H1 (cell line): ENCODE results near the gene ERCC3. TPM values are rescaled to one million over a fixed set of nuclear protein-coding genes. Genes with fewer than 3 reads are reported as not detected.
"Not testable (repeated sequence)": the region's sequence is repeated elsewhere in the genome, so short reads cannot be mapped to it uniquely, and the experiment has no call there.

Experiments
- CTCF ChIA-PET: fragments of 300-600 bp; sonication (Branson Sonifier 250); formaldehyde crosslinking; loops from one replicate; lab custom pipeline; 2021; ENCODE audit not compliant: partially characterized antibody; lab: Charles Lee
- POLR2A ChIA-PET: fragments of 300-600 bp; sonication (Branson Sonifier 250); formaldehyde crosslinking; loops from one replicate; lab custom pipeline; 2021; ENCODE audit warnings: inconsistent platforms; ENCODE audit not compliant: partially characterized antibody; lab: Charles Lee
- DNase-seq, 2 experiments: peaks; one replicate each; pipeline versions ENCODE4 v3.0.0 to v3.0.0-alpha.2; 2010 to 2022; ENCODE audit warnings: low spot score in 2 of 2, low read depth in 1 of 2, mixed read lengths in 1 of 2
- FAIRE-seq: peaks from 2 replicates; lab custom pipeline; 2011; peaks lifted over from hg19 to GRCh38; lab: Jason Lieb, UNC
- H2AFZ ChIP-seq: 2 replicates; pipeline ENCODE4 v1.8.1; 2012; ENCODE audit warnings: low read length, inconsistent platforms
- H2AK5ac ChIP-seq: 2 replicates; pipeline ENCODE4 v1.6.1; 2013; ENCODE audit warnings: low read depth, low read length
- H2BK120ac ChIP-seq: replicated peaks from 2 replicates; pipeline ENCODE3; 2013; ENCODE audit warnings: low read depth, low read length, inconsistent platforms
- H2BK12ac ChIP-seq: 2 replicates; pipeline ENCODE4 v1.6.1; 2013; ENCODE audit warnings: low read depth, low read length
- H2BK15ac ChIP-seq: 2 replicates; pipeline ENCODE4 v1.6.1; 2013; ENCODE audit warnings: low read length
- H2BK20ac ChIP-seq: 2 replicates; pipeline ENCODE4 v1.6.1; 2013; ENCODE audit warnings: low read length
- H2BK5ac ChIP-seq: 2 replicates; pipeline ENCODE4 v1.6.1; 2013; ENCODE audit warnings: low read depth, low read length
- H3K14ac ChIP-seq: 2 replicates; pipeline ENCODE4 v1.6.1; 2013; ENCODE audit warnings: inconsistent platforms; ENCODE audit not compliant: insufficient read length
- H3K18ac ChIP-seq: 2 replicates; pipeline ENCODE4 v1.6.1; 2013; ENCODE audit warnings: low read length; ENCODE audit errors: extremely low read depth
- H3K23ac ChIP-seq: 2 replicates; pipeline ENCODE4 v1.6.1; 2013; ENCODE audit warnings: inconsistent platforms; ENCODE audit not compliant: insufficient read length
- H3K23me2 ChIP-seq: 2 replicates; pipeline ENCODE4 v1.6.1; 2013; ENCODE audit warnings: low read depth, low read length
- H3K27ac ChIP-seq: 2 replicates; pipeline ENCODE4 v1.6.1; 2011; ENCODE audit warnings: low read depth, low read length, inconsistent platforms
- H3K27me3 ChIP-seq, 4 experiments: replicated peaks in 1 of 4; 1 replicate in 1 of 4; 2 replicates in 3 of 4; pipeline versions ENCODE4 v1.6.1 to v1.8.1; 2011 to 2013; ENCODE audit warnings: low read length in 3 of 4, mild to moderate bottlenecking in 3 of 4, inconsistent platforms in 2 of 4, mixed read lengths in 2 of 4, moderate library complexity in 1 of 4; ENCODE audit not compliant: control insufficient read depth in 3 of 4, insufficient read depth in 3 of 4; ENCODE audit errors: extremely low read depth in 1 of 4
- H3K36me3 ChIP-seq, 4 experiments: 2 replicates each; pipeline versions ENCODE4 v1.6.1 to v1.8.1; 2011 to 2013; ENCODE audit warnings: mild to moderate bottlenecking in 4 of 4, low read length in 3 of 4, moderate library complexity in 2 of 4, control low read depth in 1 of 4, inconsistent platforms in 1 of 4; ENCODE audit not compliant: insufficient read depth in 4 of 4, control insufficient read depth in 2 of 4
- H3K4ac ChIP-seq: replicated peaks from 2 replicates; pipeline ENCODE3; 2013; ENCODE audit warnings: low read length, low read depth, mixed read lengths, inconsistent platforms; ENCODE audit not compliant: insufficient read length
- H3K4me1 ChIP-seq, 4 experiments: replicated peaks in 1 of 4; 1 replicate in 1 of 4; 2 replicates in 3 of 4; pipeline versions ENCODE4 v1.6.1 to v1.8.1; 2011 to 2013; ENCODE audit warnings: low read length in 3 of 4, inconsistent platforms in 2 of 4, mixed read lengths in 1 of 4; ENCODE audit not compliant: insufficient read depth in 4 of 4, control insufficient read depth in 3 of 4
- H3K4me2 ChIP-seq, 2 experiments: 2 replicates each; pipeline versions ENCODE4 v1.6.1 to v1.8.1; 2011 to 2013; ENCODE audit warnings: low read depth in 2 of 2, low read length in 2 of 2, control low read depth in 1 of 2, inconsistent platforms in 1 of 2, mild to moderate bottlenecking in 1 of 2; ENCODE audit not compliant: insufficient read depth in 1 of 2
- H3K4me3 ChIP-seq, 4 experiments: fragments of 200-600, 300-600 bp in 1 of 4; sonication (generic), shearing (Covaris generic), sonication (Bioruptor Twin) in 1 of 4; 2 replicates each; pipeline versions ENCODE4 v1.5.1 to v1.8.1; 2011 to 2016; ENCODE audit warnings: low read length in 4 of 4, low read depth in 3 of 4, control low read depth in 2 of 4, inconsistent platforms in 2 of 4, mild to moderate bottlenecking in 2 of 4, mixed read lengths in 1 of 4, moderate library complexity in 1 of 4; ENCODE audit not compliant: insufficient read depth in 2 of 4; ENCODE audit errors: extremely low read depth in 1 of 4
- H3K56ac ChIP-seq: replicated peaks from 2 replicates; pipeline ENCODE3; 2013; ENCODE audit warnings: low read depth, mild to moderate bottlenecking, mixed read lengths, low read length, inconsistent platforms; ENCODE audit not compliant: insufficient read length
- H3K79me1 ChIP-seq: 2 replicates; pipeline ENCODE4 v1.6.1; 2013; ENCODE audit warnings: low read depth, low read length, control low read depth
- H3K79me2 ChIP-seq, 2 experiments: 2 replicates each; pipeline versions ENCODE4 v1.6.1 to v1.8.1; 2012 to 2013; ENCODE audit warnings: low read length in 2 of 2, mild to moderate bottlenecking in 2 of 2, inconsistent platforms in 1 of 2; ENCODE audit not compliant: insufficient read depth in 2 of 2, control insufficient read depth in 1 of 2
- H3K9ac ChIP-seq, 4 experiments: replicated peaks in 1 of 4; 1 replicate in 1 of 4; 2 replicates in 3 of 4; pipeline versions ENCODE4 v1.6.1 to v1.8.1; 2011 to 2013; ENCODE audit warnings: low read depth in 3 of 4, low read length in 3 of 4, control low read depth in 2 of 4, mild to moderate bottlenecking in 2 of 4, moderate library complexity in 2 of 4, inconsistent platforms in 1 of 4; ENCODE audit errors: extremely low read depth in 1 of 4
- H3K9me3 ChIP-seq, 2 experiments: 2 replicates each; pipeline versions ENCODE4 v1.6.1 to v1.8.1; 2012 to 2013; ENCODE audit warnings: mild to moderate bottlenecking in 2 of 2, moderate library complexity in 2 of 2, control low read depth in 1 of 2, inconsistent platforms in 1 of 2, low read depth in 1 of 2, low read length in 1 of 2, mixed read lengths in 1 of 2; ENCODE audit not compliant: insufficient read depth in 2 of 2
- H4K20me1 ChIP-seq, 2 experiments: replicated peaks in 1 of 2; 2 replicates each; pipeline versions ENCODE3 to v1.8.1; 2011 to 2013; ENCODE audit warnings: inconsistent platforms in 2 of 2, low read length in 2 of 2, mild to moderate bottlenecking in 1 of 2; ENCODE audit not compliant: insufficient read depth in 2 of 2, control insufficient read depth in 1 of 2
- H4K5ac ChIP-seq: 2 replicates; pipeline ENCODE4 v1.6.1; 2013; ENCODE audit warnings: low read length, low read depth, mixed read lengths, inconsistent platforms; ENCODE audit not compliant: insufficient read length
- H4K8ac ChIP-seq: 2 replicates; pipeline ENCODE4 v1.8.0; 2013; ENCODE audit warnings: mild to moderate bottlenecking, moderate library complexity, low read length, inconsistent platforms; ENCODE audit not compliant: insufficient read depth; ENCODE audit errors: extremely low read depth
- H4K91ac ChIP-seq: replicated peaks from 2 replicates; pipeline ENCODE3; 2013; ENCODE audit warnings: low read length, mixed read lengths, inconsistent platforms; ENCODE audit not compliant: insufficient read length
- ATF2 ChIP-seq: IDR thresholded peaks from 2 replicates; pipeline ENCODE4 v1.6.1; 2012; ENCODE audit warnings: low read length, inconsistent platforms
- JUND ChIP-seq: IDR thresholded peaks from 2 replicates; pipeline ENCODE4 v1.6.1; 2011; ENCODE audit warnings: mild to moderate bottlenecking, improper control_type of control experiment, low read length
- NRF1 ChIP-seq: IDR thresholded peaks from 2 replicates; pipeline ENCODE4 v1.6.1; 2011; ENCODE audit warnings: mild to moderate bottlenecking, low read depth, low read length, improper control_type of control experiment
- POLR2AphosphoS5 ChIP-seq: IDR thresholded peaks from 2 replicates; pipeline ENCODE4 v1.6.1; 2011; ENCODE audit warnings: low read depth, low read length
- SP4 ChIP-seq: IDR thresholded peaks from 2 replicates; pipeline ENCODE4 v1.6.1; 2012; ENCODE audit warnings: low read length, inconsistent platforms
- WGBS, 2 experiments: shearing (Covaris generic) in 1 of 2; methylation state at CpG; one replicate each; pipeline versions ENCODE4 v1.1.6 to v1.1.7; 2013 to 2015; ENCODE audit warnings: low lambda C conversion rate in 2 of 2, mixed read lengths in 2 of 2, inconsistent platforms in 1 of 2, low coverage in 1 of 2, missing lambda C conversion rate in 1 of 2; ENCODE audit not compliant: insufficient replicate concordance in 2 of 2, insufficient coverage in 1 of 2, insufficient read length in 1 of 2; ENCODE audit errors: extremely low coverage in 1 of 2, missing lambda C conversion rate in 1 of 2; 5-methylcytosine and 5-hydroxymethylcytosine counted together
- polyA plus RNA-seq, 7 experiments: library from polyadenylated mRNA; depleted of rRNA in 3 of 7; stranded (reverse) in 5 of 7; unstranded in 2 of 7; fragments of >200 nt in 5 of 7; fragments of 200-250 nt in 2 of 7; gene quantifications; 1 replicate in 5 of 7; 2 replicates in 1 of 7; 4 replicates in 1 of 7; pipeline versions ENCODE4 v1.2.1 to v1.2.3, GENCODE V29; 2011 to 2013; ENCODE audit warnings: missing spikeins in 2 of 7, mixed read lengths in 2 of 7
- total RNA-seq: library from RNA; stranded (reverse); fragmentation: NEBNext Ultra II Directional; extraction: Animal tissue kit (Norgen Biotek cat#: 25700); gene quantifications from 2 replicates; pipeline ENCODE4 v1.2.1, GENCODE V29; 2021

ERCC3 gene
- total and polyA plus RNA-seq, 2 of the 8 experiments (the other 6 are each of a cell fraction or from before 2014, with no cell fraction given) = 41.8 to 48.9 TPM

GRCh38 chr2:127228102-127228501, 65.8 kb downstream of the ERCC3 start (continued):
- no peak for TF ChIP-seq NRF1
- TF ChIP-seq POLR2AphosphoS5 = no peak
- TF ChIP-seq SP4 = no peak
- TF ChIP-seq JUND = no peak
- TF ChIP-seq ATF2 = no peak

- 90% methylated on average over 5 of the region's 5 CpGs; no CpG with 5 or more reads in 1 of the 2 experiments for WGBS, 2 experiments
- H3K14ac ChIP-seq, H3K27ac ChIP-seq, H3K9me3 ChIP-seq, H3K4me2 ChIP-seq, H2BK15ac ChIP-seq, H3K4ac ChIP-seq, H3K36me3 ChIP-seq, H2AFZ ChIP-seq, DNase-seq, H3K27me3 ChIP-seq, H3K23me2 ChIP-seq, H2BK20ac ChIP-seq, H3K23ac ChIP-seq, H3K4me3 ChIP-seq, H3K79me1 ChIP-seq, H4K8ac ChIP-seq, H4K20me1 ChIP-seq, H3K9ac ChIP-seq, H3K4me1 ChIP-seq, H4K5ac ChIP-seq, POLR2A ChIA-PET, H2BK120ac ChIP-seq, H2AK5ac ChIP-seq, H3K79me2 ChIP-seq, H2BK5ac ChIP-seq, FAIRE-seq, H3K56ac ChIP-seq, H2BK12ac ChIP-seq, H4K91ac ChIP-seq, H3K18ac ChIP-seq: not testable (repeated sequence)
- CTCF ChIA-PET = interaction anchor here (0.7 to 1.2 kb wide), 2 partner anchors 48 to 159 kb away, joined by 3 to 4 read pairs; no protein-coding TSS in a partner anchor
These were observed 66.7 kb downstream of the ERCC3 start for GRCh38 chr2:127227264-127227660.
